NCI-H1105 (cell line): Measurements from ENCODE around the gene WWC1.

Source experiments
- DNase-seq: peaks from one replicate; lab custom pipeline; 2025; lab: John Stamatoyannopoulos, UW

The WWC1 gene

DNA sequence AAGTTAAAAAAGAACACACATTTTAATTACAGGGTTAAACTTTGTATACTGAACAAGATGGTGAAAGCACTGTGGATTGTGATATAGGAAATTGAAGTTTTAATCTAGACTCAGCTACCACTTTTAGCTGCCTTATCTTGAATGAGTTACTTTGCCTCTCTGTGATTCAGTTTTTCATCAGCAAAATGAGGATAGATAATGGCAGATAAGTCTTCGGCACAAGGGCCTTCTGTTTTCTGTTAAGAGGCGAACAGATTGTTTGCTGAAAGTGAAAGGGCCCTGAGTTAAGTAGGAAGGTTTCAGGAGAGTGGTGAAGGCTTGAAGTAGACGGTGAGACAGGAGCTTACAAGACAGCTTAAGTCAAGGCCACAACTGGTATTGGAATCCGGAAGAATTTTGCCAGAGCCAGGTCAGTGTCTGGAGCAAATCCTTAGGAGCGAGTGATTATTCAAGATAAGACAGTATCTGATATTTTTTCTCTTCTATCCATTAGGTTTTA lies 202.7 kb downstream of the WWC1 start:
- DNase-seq = no peak

GRCh38 chr5:168502563-168503237 lies 211.3 kb downstream of the WWC1 start:
- DNase-seq = no peak

- DNase-seq = no peak
These were observed 222.5 kb downstream of the WWC1 start for GRCh38 chr5:168513861-168514428.
